Measurements from ENCODE around the gene SNX9.

DNA sequence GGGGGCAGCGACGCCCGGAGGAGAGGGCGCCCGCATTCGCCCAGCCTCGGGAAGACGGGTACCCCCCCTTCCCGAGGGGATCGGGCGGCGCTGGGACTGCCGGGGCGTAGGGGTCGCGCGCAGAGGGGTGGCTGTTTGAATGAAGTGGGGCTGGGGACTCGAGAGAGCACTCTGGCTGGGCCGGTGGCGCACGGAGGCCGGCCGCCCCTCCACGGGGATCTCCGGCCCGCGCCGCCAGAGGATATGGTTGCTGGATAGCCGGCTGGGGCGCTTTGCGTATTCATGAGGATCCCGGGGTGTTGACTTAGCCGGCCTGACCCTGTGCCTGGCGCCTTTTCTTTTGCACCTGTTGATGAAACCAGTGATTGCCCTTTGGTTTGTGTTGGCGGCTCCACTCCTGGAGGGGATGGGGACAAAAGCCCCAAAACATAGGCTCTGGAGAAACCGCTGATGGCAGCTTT, 159.1 kb downstream of the SNX9 start:
- no peak for TF ChIP-seq TCF7L2 (IDR thresholded peaks at IDR 0.05; ENCODE audit: borderline replicate concordance, low read depth, low read length)
- TF ChIP-seq, protein P1, sequence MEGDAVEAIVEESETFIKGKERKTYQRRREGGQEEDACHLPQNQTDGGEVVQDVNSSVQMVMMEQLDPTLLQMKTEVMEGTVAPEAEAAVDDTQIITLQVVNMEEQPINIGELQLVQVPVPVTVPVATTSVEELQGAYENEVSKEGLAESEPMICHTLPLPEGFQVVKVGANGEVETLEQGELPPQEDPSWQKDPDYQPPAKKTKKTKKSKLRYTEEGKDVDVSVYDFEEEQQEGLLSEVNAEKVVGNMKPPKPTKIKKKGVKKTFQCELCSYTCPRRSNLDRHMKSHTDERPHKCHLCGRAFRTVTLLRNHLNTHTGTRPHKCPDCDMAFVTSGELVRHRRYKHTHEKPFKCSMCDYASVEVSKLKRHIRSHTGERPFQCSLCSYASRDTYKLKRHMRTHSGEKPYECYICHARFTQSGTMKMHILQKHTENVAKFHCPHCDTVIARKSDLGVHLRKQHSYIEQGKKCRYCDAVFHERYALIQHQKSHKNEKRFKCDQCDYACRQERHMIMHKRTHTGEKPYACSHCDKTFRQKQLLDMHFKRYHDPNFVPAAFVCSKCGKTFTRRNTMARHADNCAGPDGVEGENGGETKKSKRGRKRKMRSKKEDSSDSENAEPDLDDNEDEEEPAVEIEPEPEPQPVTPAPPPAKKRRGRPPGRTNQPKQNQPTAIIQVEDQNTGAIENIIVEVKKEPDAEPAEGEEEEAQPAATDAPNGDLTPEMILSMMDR (tag by site-specific recombination; IDR thresholded peaks at IDR 0.05), result no peak
- no peak for TF ChIP-seq REPIN1 (tag by site-specific recombination; IDR thresholded peaks at IDR 0.05; ENCODE audit: low read depth)
- no peak for TF ChIP-seq SP2 (tag by site-specific recombination; IDR thresholded peaks at IDR 0.05)
- no peak for TF ChIP-seq OVOL3 (tag by site-specific recombination; IDR thresholded peaks at IDR 0.05)
- no peak for TF ChIP-seq SALL2 (tag by site-specific recombination; IDR thresholded peaks at IDR 0.05; ENCODE audit: borderline replicate concordance)
- TF ChIP-seq ZNF433 (tag by site-specific recombination; IDR thresholded peaks at IDR 0.05; ENCODE audit: low read depth), result no peak
- TF ChIP-seq ZBTB49 (tag by site-specific recombination; IDR thresholded peaks at IDR 0.05; ENCODE audit: low read depth), result no peak
- no peak for TF ChIP-seq ZNF768 (tag by site-specific recombination; IDR thresholded peaks at IDR 0.05)
- TF ChIP-seq ZNF274 (IDR thresholded peaks at IDR 0.05; ENCODE audit: low read length), result no peak
- TF ChIP-seq ZNF274 (tag by site-specific recombination; IDR thresholded peaks at IDR 0.05; ENCODE audit: borderline replicate concordance), result no peak
- no peak for TF ChIP-seq ZNF398 (tag by site-specific recombination; IDR thresholded peaks at IDR 0.05)
- no peak for TF ChIP-seq ZNF121 (tag by site-specific recombination; IDR thresholded peaks at IDR 0.05)
- TF ChIP-seq ZNF558 (tag by site-specific recombination; IDR thresholded peaks at IDR 0.05), result no peak
- TF ChIP-seq ZNF324 (tag by site-specific recombination; IDR thresholded peaks at IDR 0.05), result no peak

Measured in HEK293 (cell line).